ENCODE results near the gene RPL36.

DNA sequence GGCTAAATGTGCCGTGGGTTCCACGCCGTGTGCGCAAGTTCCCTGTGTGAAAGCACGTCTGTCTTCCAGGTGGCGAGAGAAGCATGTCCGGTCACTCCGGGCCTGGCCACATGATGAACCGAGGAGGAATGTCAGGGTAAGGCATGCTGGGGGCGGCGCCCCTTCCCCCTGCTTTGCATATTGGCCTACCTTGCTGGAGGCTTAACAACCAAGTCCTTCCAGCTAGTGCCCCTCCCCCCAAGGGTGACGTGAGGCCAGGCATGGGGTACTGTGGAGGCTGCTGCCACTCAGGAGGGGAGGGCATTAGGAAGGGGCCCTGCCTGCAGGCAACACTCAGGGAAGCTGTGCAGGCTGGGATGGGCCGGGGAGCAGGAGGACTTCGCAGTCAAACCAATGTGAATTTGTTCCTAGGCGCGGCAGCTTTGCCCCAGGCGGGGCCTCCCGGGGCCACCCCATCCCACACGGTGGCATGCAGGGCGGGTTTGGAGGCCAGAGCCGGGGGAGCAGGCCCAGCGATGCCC is 22.3 kb upstream of the RPL36 start:
- TF ChIP-seq, protein P1, sequence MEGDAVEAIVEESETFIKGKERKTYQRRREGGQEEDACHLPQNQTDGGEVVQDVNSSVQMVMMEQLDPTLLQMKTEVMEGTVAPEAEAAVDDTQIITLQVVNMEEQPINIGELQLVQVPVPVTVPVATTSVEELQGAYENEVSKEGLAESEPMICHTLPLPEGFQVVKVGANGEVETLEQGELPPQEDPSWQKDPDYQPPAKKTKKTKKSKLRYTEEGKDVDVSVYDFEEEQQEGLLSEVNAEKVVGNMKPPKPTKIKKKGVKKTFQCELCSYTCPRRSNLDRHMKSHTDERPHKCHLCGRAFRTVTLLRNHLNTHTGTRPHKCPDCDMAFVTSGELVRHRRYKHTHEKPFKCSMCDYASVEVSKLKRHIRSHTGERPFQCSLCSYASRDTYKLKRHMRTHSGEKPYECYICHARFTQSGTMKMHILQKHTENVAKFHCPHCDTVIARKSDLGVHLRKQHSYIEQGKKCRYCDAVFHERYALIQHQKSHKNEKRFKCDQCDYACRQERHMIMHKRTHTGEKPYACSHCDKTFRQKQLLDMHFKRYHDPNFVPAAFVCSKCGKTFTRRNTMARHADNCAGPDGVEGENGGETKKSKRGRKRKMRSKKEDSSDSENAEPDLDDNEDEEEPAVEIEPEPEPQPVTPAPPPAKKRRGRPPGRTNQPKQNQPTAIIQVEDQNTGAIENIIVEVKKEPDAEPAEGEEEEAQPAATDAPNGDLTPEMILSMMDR (IDR thresholded peaks at IDR 0.05 in 4 of 5, conservative IDR thresholded peaks at IDR 0.05 in 1 of 5): no peak
- no peak for TF ChIP-seq POLR2A (IDR thresholded peaks at IDR 0.05)

All from gastrocnemius medialis (tissue), 4 donors.